Tongue (tissue), 2 donors: ENCODE measurements around the gene IL17RA. TPM values are rescaled to one million over a fixed set of nuclear protein-coding genes. Genes with fewer than 3 reads are reported as not detected.

Experiments
- DNase-seq: peaks from one replicate; pipeline ENCODE4 v3.0.0-alpha.2; 2015
- total RNA-seq: library from RNA; depleted of rRNA; stranded (reverse); fragments of >200 nt; gene quantifications from one replicate; pipeline ENCODE4 v1.2.3, GENCODE V29; 2014

The IL17RA gene
- total RNA-seq, 1 donor from 2014 or later: 3.7 TPM

DNA sequence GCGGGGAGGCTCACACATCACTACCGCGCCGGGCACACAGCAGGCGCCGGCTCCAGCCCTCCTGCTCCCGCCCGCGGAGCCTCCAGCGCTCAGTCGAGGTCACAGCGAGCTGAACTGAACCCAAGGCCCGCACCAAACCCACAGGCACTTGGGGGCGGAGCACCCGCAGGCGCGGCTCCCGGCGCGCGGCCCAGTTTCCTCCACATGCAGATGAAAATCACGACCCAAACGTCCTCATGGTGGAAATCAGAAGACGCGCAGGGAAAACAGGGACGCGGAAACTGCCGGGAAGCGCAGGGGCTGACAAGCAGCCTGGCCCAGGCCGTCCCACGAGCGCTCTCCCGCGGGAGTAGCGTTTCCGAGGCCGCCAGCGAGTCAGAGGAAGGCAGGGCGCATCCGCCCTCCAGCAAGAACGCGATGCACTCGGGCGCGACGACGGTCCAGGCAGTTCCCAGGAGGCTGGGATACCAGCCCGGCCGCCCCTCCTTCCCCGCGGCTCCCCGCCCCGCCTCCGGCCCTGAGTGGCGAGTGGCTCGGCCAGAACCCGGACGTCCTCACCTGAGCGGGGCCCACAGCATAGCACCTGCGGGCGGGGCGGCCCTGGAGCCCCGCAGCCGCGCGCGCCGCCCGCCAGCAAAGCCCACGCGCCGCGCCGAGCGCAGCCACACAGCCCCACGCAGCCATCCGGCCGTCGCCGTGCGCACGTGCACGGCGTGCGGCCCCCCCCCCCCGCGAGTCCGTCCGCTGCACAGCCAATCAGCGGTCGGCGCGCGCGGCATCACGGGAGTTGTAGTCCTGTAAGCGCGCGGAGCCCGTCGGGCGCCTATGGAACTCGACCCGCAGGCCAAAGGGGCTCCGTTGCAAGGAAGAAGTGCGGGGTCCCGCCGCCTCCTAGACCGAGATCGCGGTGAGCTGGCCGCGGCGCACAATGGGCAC lies 74.0 kb downstream of the IL17RA start, which contains the start of gene HDHD5:
HDHD5 (minus strand) TSS at position 710 of the 936 bp plus-strand sequence; CDS start at position 684, 26 bp downstream.
- peak; percentile 94 for DNase-seq

DNA sequence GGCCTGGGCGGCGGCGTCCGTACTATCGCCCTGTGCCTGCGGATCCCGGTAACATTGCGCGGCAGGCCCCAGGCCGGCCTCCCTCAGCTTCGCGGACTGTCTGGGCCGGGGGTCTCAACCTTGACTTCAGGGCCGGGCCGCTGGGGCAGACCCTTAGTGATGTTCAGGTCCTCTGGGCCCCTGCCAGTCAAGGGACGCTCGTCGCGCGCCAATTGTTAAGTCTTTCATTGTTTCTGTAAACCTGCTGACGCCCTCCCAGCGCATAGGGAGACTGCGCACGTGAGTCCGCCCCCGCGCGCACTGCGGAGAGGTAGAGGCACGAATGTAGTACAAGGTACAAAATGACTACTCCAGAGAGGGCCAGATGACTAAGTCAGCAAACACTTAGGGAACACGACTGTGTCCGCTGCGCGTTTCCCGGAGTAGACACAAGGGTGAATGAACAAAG lies 74.7 kb downstream of the IL17RA start:
- DNase-seq: peak; percentile 62

DNA sequence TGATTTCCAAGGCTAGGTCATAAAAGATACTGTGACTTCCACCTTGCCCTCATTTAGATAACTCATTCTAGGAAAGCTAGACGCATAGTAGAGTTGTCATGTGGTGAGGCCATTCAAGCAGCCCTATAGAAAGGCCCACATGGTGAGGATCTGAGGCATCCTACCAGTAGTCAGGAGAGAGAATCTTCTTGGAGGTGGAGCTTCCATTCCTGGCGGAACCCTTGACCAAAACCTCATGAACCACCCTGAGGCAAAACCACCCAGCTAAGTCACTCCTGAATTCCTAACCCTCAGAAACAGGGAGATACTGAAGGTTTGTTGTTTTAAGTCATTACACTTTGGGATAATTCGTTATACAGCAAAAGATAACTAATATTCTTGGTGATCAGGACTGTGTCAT lies 77.2 kb downstream of the IL17RA start:
- DNase-seq: no peak

DNA sequence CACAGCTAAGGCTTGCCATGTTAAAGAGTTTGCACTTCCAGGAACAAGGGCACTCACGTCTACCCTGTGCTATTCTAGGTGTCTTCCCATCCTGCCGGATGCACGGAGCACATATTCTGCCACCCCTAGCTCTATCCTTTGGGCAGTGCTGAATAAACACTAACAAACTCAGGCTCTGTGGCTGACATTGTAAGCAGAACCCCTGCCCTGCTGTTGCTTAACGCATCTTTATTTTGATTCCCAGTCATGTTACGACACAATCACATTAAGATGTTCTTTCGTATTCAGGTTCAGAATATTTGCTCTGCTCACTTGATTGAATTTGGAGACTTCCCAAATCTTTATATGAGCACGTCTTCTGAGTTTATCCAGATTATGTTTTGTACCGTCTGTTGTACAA lies 77.9 kb downstream of the IL17RA start:
- DNase-seq: no peak

DNA sequence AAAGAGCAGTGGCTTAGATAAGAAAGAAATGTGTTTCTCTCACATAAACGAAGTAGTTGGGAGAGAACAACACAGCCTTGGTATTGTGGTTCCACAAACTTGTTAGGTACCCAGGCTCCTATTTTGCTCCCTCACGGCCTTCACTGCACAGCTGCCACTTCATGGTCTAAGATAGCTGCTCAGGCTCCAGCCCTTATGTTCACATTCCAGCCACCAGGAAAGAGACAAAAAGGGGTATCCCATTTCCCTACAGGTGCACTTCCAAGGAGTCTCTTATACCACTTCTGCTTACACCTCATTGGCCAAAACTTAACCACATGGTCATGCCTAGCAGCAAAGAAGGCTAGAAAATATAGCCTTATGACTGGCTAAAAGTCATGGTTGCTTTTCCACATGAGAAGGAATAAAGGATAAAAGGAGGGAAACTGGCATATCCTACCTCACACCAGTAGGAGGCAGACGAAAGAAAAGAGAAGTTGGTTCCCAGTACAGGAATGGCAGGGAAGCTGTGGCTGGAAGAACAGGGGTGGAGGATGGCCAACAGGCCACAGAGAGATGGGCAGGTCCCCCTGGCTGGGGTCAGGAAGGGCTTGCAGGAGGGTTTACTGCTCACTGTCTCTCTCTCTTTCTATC lies 79.7 kb downstream of the IL17RA start:
- no peak for DNase-seq

Other genes starting within 250 kb of the IL17RA start
- not detected for gene GAB4, start 76.8 kb upstream of the IL17RA start, total RNA-seq
- gene TMEM121B, start 36.4 kb downstream of the IL17RA start, total RNA-seq: 0.82 TPM
- 69.4 TPM for gene HDHD5, start 74.3 kb downstream of the IL17RA start, total RNA-seq
- 4.4 TPM for gene ADA2, start 134.4 kb downstream of the IL17RA start, total RNA-seq